Stimulated activated CD4-positive, alpha-beta T cell treated with anti-CD3 and anti-CD28 coated beads, Interleukin-1b, Interleukin-23, amount 100 ng/mL, for 24 hours (primary cell): ENCODE measurements around the gene ELANE.

ENCODE experiments used
- DNase-seq, 4 experiments: peaks; one replicate each; pipeline ENCODE4 v3.0.0-alpha.2; 2020; ENCODE audit warnings: low read depth in 4 of 4, low spot score in 1 of 4

ELANE gene

DNA sequence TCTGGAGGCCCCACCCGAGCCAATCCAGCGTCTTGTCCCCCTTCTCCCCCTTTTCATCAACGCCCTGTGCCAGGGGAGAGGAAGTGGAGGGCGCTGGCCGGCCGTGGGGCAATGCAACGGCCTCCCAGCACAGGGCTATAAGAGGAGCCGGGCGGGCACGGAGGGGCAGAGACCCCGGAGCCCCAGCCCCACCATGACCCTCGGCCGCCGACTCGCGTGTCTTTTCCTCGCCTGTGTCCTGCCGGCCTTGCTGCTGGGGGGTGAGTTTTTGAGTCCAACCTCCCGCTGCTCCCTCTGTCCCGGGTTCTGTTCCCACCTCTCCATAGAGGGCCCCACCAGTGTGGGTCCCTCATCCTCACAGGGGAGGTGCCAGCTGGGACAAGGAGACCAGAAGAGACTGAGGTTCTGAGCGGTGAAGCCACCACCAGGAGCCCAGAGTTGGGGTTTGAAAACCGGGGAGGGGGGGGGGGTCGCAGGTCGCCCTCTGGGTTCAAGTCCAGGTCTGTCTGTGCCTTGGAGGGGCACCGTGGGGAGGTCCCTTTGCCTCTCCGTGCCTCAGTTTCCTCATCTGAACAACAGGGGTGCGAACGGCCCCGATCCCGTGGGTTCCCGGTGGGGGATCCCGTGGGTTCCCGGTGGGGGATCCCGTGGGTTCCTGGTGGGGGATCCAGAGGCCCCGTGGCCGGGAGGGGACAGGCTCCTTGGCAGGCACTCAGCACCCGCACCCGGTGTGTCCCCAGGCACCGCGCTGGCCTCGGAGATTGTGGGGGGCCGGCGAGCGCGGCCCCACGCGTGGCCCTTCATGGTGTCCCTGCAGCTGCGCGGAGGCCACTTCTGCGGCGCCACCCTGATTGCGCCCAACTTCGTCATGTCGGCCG, at the start of gene ELANE:
Gene ELANE, plus strand, starts transcription at position 168 of the 878 bp plus-strand sequence. Its CDS starts 26 bp downstream, at position 194.
- DNase-seq: no peak

GRCh38 chr19:802498-803098, 49.5 kb upstream of the ELANE start:
- no peak for DNase-seq

DNA sequence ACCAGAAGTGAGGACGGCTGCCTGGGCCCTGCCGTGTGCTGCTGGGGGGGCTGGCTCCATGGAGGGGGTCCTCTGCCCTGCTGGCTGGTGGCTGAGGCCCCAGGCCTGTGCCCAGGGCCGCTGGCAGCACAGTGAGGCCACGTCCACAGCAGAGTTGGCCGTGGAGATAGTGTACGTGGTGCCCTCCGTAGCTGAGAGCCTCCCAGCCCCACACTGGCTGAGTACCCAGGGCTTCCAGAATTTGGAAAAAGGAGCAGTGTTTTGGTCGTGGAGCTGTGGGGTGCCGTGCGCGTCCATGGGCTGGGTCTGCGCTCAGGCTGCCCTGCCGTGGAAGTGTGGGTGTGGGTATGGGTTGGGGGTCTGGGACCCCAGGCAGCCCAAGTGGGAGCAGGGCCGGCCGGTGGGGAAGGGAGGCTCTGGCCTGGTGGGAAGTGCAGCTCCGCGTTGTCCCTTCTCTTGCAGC, 49.0 kb upstream of the ELANE start:
- DNase-seq: no peak

GRCh38 chr19:803686-804418, 48.3 kb upstream of the ELANE start:
- no peak for DNase-seq

DNA sequence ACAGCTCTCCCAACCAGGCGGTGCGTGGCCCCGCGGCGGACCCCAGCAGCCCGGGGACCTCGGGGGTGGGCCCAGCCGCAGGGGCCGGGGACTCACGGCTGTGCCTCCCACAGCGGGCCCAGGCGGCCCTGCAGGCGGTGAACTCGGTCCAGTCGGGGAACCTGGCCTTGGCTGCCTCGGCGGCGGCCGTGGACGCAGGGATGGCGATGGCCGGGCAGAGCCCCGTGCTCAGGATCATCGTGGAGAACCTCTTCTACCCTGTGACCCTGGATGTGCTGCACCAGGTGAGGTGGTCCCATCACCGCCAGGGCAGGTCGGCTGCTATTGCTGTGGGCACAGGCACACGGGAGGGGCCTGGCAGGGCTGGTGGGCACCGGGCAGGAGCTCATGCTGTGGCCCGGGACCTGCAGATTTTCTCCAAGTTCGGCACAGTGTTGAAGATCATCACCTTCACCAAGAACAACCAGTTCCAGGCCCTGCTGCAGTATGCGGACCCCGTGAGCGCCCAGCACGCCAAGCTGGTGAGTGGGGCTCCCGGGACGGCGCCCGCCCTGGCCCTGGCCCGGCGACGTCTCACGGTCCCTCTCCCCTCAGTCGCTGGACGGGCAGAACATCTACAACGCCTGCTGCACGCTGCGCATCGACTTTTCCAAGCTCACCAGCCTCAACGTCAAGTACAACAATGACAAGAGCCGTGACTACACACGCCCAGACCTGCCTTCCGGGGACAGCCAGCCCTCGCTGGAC, 47.5 kb upstream of the ELANE start:
- DNase-seq: no peak

- no peak for DNase-seq
These were observed 46.9 kb upstream of the ELANE start for GRCh38 chr19:805166-805551.

DNA sequence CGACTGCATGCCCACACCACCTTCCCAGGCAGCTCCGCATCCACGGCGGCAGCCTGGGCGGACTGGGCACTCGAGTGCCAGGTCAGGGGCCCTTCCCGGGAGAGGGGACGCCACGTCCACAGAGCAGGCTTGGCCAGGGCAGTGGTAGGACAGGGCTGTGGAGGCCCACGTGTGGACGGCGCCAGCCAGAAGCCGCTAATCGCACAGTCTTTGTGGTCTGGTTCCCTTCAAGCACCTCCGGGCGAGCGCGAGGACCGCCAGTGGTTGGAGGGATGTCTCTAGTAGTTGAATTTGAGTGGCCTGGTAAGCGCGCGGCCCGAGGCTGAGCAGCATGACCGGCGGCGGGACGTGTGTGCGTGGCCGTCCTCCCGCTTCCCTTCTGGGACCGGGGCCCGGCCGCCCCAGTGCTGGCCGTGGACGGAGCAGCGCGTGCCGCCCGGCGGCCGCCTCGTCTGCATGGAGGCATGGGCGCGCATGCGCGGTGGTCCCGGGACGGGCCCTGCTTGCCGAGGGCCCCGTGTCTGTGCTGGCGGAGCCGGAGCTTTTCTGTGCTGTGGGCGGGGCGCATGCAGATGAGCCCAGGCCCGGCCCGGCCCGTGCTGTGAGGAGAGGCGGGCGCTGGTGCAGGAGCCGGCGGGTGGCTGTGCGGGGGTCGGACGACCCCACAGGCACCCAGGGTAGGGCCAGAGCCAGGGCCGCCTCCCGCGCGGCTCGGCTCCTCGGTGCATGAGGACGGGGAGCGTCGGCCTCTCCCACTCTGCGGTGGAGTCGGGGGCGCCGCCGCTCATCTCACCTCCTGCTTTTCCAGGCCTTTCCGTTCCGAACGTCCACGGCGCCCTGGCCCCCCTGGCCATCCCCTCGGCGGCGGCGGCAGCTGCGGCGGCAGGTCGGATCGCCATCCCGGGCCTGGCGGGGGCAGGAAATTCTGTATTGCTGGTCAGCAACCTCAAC, 46.2 kb upstream of the ELANE start:
- no peak for DNase-seq

DNA sequence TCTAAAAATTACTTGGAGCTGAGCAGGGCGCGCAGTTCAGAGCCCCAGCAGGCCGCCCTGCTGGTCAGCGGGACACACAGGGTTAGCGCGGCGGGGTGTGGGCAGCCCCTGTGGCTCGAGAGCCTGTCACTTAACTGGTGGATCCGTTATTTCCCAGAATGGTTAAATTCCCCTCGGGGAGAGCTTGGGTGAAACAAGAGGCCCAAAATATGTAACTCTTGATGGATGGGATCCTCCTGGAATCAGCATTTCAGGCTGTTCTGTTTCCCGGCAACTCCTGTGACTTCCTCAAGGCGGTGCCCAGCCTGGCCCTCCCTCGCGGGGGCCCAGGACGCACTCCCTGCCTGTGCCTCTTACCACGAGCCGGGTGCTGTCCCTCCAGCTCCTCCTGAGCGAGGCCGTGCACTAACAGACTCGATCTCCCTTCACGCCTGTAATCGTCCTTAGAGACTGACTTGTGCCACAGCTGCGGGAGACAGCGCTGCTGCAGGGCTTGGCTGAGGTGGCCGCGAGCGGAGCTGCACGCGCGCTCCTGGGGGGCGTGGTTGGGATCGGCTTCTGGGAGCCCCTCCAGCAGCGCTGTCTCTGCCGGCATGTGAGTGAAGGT, 45.2 kb upstream of the ELANE start:
- no peak for DNase-seq

GRCh38 chr19:807627-808422, 44.3 kb upstream of the ELANE start:
- DNase-seq: no peak

GRCh38 chr19:808423-808775, 43.7 kb upstream of the ELANE start:
- no peak for DNase-seq

DNA sequence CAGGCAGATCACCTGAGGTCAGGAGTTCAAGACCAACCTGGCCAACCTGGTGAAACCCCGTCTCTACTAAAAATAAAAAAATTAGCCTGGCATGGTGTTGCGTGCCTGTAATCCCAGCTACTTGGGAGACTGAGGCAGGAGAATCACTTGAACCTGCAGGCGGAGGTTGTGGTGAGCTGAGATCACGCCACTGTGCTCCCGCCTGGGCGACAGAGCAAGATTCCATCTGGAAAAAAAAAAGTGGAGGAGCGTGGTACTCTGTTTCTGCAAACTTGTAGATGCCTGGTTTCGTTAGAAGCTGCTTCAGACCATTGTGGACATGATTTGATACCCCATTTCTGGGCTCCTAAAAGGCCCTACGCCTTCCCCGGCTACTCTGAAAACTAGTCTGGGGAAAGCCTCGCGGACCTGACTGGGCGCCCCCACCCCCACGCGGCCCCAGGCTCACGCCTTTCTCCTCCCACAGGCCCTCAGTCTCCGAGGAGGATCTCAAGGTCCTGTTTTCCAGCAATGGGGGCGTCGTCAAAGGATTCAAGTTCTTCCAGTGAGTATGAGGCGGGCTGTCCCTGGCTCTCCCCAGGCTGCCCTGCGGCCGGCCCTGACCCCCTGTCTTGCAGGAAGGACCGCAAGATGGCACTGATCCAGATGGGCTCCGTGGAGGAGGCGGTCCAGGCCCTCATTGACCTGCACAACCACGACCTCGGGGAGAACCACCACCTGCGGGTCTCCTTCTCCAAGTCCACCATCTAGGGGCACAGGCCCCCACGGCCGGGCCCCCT, 41.8 kb upstream of the ELANE start:
- no peak for DNase-seq

DNA sequence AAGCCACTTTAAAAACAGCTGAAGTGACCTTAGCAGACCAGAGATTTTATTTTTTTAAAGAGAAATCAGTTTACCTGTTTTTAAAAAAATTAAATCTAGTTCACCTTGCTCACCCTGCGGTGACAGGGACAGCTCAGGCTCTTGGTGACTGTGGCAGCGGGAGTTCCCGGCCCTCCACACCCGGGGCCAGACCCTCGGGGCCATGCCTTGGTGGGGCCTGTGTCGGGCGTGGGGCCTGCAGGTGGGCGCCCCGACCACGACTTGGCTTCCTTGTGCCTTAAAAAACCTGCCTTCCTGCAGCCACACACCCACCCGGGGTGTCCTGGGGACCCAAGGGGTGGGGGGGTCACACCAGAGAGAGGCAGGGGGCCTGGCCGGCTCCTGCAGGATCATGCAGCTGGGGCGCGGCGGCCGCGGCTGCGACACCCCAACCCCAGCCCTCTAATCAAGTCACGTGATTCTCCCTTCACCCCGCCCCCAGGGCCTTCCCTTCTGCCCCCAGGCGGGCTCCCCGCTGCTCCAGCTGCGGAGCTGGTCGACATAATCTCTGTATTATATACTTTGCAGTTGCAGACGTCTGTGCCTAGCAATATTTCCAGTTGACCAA, 41.1 kb upstream of the ELANE start:
- no peak for DNase-seq

- no peak for DNase-seq
These were observed 40.5 kb upstream of the ELANE start for GRCh38 chr19:811506-812048.

DNA sequence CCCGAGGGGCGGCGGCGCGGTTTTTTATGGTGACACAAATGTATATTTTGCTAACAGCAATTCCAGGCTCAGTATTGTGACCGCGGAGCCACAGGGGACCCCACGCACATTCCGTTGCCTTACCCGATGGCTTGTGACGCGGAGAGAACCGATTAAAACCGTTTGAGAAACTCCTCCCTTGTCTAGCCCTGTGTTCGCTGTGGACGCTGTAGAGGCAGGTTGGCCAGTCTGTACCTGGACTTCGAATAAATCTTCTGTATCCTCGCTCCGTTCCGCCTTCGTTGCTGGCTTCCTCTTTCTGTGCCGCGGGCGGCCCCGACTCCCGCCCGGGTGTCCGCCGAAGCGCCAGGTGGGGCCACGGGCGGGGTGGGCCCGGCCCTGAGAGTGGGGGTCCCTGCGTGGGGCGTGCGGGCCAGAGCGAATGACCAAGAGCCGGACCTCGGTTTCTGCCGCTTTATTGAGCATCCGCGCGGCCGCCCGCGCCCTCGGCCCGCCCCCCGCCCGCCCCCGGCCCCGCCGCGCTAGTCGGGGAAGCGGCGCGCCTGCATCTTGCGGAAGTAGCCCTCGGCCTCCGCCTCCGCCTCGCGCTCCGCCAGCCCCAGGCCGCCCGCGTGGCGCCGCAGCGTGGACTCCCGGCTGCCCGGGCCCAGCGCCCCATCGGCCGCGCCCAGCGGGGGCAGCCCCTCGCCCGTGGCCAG, 39.9 kb upstream of the ELANE start:
- DNase-seq: no peak

DNA sequence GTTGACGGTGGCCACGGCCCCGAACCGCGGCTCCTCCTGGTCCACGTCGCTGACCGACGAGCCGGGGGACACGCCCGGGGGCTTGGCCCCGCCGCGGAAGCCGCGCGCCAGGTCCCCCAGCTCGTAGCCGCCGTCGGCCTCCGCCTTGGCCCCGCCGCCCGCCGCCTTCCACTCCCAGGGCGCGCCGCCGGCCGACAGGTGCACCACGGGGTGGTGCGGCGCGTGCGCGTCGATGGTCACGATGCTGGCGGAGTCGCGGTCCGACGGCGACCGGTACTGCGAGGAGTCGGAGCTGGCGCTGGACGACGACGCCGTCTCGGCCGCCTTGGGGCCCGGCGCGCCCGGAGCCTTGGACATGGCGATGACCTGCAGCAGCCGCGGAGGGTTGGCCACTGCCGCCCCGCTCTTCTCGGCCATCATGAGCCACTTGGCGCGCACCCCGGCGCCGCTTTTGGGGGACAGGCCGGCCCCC, 39.3 kb upstream of the ELANE start:
- no peak for DNase-seq

DNA sequence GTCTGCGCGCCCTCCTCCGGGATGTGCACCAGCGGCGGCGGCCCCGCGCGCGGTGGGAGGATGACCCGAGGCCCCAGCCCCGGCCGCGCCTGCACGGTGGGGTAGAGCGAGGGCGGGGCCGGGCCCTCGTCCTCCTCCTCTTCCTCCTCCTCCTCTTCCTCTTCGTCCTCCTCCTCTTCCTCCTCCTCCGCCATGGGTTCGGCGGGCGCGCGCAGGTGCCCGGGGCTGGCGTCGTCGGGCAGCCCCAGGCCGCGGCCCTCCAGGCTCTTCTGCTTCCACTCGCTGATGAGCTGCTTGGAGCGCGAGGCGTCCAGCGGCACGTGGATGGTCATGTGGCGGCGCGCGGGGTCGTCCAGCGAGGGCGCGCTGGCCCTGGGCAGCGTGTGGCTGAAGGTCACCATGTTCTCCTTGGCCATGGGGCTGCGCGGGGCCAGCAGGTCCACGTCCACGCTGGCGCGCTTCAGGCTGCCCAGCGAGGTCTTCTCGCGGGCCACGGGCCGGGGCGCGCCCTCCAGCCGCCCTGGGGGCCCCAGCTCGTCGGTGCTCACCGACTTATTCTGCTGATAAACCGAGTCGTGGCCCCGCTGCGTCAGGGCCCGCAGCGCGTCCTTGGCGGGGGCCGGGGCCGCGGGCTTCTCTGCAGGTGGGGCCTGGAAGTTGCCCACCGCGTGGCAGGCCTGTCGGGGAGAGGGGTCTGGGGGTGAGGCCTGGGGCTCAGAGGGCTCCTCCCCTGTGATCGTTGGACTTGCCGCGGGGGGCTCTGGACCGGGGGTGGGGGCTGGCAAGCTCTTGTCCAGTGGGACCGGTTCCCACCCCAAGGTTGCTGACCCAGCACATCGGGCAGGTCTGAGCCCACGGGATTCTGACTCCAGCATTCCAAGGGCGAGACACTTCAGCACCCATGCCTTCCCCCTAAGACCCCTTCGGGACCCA, 38.6 kb upstream of the ELANE start:
- no peak for DNase-seq
